ENCODE measurements around the gene EIF3L. TPM values are rescaled to one million over a fixed set of nuclear protein-coding genes. Genes with fewer than 3 reads are reported as not detected.

EIF3L gene
- polyA plus RNA-seq, 1 donor from 2014 or later, result 352 TPM

DNA sequence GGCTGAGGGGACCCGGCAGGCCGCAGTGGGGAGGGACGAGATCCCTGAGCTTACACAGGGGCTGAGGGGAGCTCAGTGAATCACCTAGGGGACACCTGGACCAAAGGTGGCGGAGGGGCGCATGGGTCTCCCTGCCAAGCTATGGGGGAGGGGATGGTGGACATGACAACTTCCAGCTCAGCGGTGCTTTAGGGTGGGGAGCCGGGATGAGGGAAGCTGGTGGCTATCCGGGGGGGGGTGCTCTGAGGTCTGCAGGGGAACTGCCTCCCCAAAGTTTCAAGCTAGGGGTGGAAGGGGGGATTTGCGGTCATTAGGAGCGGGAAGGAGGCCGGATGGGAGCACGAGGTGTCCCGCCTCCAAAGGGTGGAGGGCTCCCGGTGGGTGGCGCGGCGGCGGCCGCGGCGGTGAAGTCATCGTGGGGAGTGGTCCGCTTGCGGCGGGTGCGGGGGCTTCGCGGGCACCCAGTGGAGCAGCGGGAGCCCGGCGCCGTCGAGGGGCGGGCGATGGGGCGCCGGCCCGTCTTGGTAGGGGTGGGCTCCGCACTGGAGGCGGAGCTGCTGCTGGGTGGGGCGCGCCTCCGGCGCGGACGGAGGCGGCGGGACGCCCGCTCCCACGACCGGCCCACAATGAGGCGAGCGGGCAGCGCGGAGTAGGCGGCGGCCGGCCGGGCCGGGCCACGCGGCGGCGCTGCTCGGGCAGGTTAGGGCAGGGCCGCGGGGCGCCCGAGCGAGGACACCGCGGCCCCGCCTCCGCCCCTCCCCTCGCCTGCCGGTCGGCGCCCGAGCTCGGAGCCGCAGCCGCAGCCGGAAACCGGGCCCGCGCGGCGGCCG lies 56.5 kb downstream of the EIF3L start, which contains the start of gene MICALL1:
Gene MICALL1 (plus strand): TSS at position 764 of the 830 bp plus-strand sequence. CDS start 126 bp downstream, outside the sequence.
- Histone ChIP-seq H3K4me2 (ENCODE audit: low read length) (peak within 1 kb of the TSS; percentile 27), H3K79me2 (replicated peaks; ENCODE audit: insufficient read depth, low read length) (no peaks in the 10 kb centered on the region), H3F3A (ENCODE audit: insufficient read depth, low read length, poor library complexity, severe bottlenecking) (no peaks in the 10 kb centered on the region), H3K9me3 (ENCODE audit: low read length) (no peaks in the 10 kb centered on the region), H3K9ac (ENCODE audit: low read length) (peak within 1 kb of the TSS; percentile 68), H3K4me3 (ENCODE audit: low read length) (peak within 1 kb of the TSS; percentile 67), H4K20me1 (ENCODE audit: insufficient read depth) (no peaks in the 10 kb centered on the region), H2AFZ (ENCODE audit: low read depth, low read length) (peak within 1 kb of the TSS; percentile 33), H3K27me3 (ENCODE audit: insufficient read depth, low read depth, low read length) (no peaks in the 10 kb centered on the region), H3K9me2 (ENCODE audit: insufficient read depth, low read length) (no peaks in the 10 kb centered on the region), H3K27ac (ENCODE audit: low read length) (no peak within 1 kb of the TSS), H3K36me3 (ENCODE audit: insufficient read depth, low read length) (no peaks in the 10 kb centered on the region)
- no peak for TF ChIP-seq EP300 (conservative IDR thresholded peaks at IDR 0.05; ENCODE audit: poor library complexity, severe bottlenecking)
- TF ChIP-seq, protein P1, sequence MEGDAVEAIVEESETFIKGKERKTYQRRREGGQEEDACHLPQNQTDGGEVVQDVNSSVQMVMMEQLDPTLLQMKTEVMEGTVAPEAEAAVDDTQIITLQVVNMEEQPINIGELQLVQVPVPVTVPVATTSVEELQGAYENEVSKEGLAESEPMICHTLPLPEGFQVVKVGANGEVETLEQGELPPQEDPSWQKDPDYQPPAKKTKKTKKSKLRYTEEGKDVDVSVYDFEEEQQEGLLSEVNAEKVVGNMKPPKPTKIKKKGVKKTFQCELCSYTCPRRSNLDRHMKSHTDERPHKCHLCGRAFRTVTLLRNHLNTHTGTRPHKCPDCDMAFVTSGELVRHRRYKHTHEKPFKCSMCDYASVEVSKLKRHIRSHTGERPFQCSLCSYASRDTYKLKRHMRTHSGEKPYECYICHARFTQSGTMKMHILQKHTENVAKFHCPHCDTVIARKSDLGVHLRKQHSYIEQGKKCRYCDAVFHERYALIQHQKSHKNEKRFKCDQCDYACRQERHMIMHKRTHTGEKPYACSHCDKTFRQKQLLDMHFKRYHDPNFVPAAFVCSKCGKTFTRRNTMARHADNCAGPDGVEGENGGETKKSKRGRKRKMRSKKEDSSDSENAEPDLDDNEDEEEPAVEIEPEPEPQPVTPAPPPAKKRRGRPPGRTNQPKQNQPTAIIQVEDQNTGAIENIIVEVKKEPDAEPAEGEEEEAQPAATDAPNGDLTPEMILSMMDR (IDR thresholded peaks at IDR 0.05; ENCODE audit: poor library complexity, severe bottlenecking), result peak; percentile 45
- TF ChIP-seq, protein P2, sequence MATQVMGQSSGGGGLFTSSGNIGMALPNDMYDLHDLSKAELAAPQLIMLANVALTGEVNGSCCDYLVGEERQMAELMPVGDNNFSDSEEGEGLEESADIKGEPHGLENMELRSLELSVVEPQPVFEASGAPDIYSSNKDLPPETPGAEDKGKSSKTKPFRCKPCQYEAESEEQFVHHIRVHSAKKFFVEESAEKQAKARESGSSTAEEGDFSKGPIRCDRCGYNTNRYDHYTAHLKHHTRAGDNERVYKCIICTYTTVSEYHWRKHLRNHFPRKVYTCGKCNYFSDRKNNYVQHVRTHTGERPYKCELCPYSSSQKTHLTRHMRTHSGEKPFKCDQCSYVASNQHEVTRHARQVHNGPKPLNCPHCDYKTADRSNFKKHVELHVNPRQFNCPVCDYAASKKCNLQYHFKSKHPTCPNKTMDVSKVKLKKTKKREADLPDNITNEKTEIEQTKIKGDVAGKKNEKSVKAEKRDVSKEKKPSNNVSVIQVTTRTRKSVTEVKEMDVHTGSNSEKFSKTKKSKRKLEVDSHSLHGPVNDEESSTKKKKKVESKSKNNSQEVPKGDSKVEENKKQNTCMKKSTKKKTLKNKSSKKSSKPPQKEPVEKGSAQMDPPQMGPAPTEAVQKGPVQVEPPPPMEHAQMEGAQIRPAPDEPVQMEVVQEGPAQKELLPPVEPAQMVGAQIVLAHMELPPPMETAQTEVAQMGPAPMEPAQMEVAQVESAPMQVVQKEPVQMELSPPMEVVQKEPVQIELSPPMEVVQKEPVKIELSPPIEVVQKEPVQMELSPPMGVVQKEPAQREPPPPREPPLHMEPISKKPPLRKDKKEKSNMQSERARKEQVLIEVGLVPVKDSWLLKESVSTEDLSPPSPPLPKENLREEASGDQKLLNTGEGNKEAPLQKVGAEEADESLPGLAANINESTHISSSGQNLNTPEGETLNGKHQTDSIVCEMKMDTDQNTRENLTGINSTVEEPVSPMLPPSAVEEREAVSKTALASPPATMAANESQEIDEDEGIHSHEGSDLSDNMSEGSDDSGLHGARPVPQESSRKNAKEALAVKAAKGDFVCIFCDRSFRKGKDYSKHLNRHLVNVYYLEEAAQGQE (IDR thresholded peaks at IDR 0.05; ENCODE audit: borderline replicate concordance), result peak; percentile 16
- no peak for TF ChIP-seq TAF1 (IDR thresholded peaks at IDR 0.05; ENCODE audit: low read depth)

DNA sequence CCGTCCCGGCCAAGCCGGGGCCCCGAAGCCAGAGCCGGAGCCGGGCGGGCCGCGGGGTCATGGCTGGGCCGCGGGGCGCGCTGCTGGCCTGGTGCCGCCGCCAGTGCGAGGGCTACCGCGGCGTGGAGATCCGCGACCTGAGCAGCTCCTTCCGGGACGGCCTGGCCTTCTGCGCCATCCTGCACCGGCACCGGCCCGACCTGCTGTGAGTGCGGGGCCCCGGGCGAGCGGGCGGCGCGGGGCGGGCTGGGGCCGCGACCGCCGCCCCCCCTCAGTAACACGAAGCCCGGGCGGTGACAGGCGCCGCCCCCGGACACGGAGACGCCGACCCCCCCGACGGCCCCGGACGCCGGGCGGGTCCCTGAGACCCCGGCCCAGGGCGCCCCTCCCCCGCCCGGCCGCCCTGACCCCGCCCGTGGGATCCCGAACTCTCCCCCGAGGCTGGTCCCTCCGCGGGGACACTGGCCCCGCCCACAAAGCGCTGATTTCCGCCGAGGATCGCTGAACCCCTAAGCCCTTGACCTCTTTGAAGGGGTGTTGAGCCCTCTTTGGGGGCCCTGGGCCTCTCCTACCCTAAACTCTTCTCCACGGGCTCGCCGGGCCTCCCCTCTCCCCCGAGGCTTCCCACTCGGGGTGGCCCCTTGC lies 57.3 kb downstream of the EIF3L start:
- peak overlapping the region; percentile 67 for H3K4me3 ChIP-seq (ENCODE audit: low read length)
- no peaks in the 10 kb centered on the region for H3F3A ChIP-seq (ENCODE audit: insufficient read depth, low read length, poor library complexity, severe bottlenecking)
- H3K9me2 ChIP-seq (ENCODE audit: insufficient read depth, low read length), result no peaks in the 10 kb centered on the region
- peak overlapping the region; percentile 27 for H3K4me2 ChIP-seq (ENCODE audit: low read length)
- H3K27me3 ChIP-seq (ENCODE audit: insufficient read depth, low read depth, low read length), result no peaks in the 10 kb centered on the region
- TF ChIP-seq, protein P1 (IDR thresholded peaks at IDR 0.05; ENCODE audit: poor library complexity, severe bottlenecking), result no peak
- TF ChIP-seq POLR2AphosphoS5 (IDR thresholded peaks at IDR 0.05) (no peak), MXI1 (conservative IDR thresholded peaks at IDR 0.05; ENCODE audit: poor library complexity, severe bottlenecking) (no peak), EP300 (conservative IDR thresholded peaks at IDR 0.05; ENCODE audit: poor library complexity, severe bottlenecking) (no peak), SMC3 (conservative IDR thresholded peaks at IDR 0.05; ENCODE audit: poor library complexity) (no peak), RAD21 (conservative IDR thresholded peaks at IDR 0.05) (no peak), EZH2 (IDR thresholded peaks at IDR 0.05; ENCODE audit: borderline replicate concordance, insufficient read depth, low read length, poor library complexity, severe bottlenecking) (no peak)
- TF ChIP-seq, protein P2 (IDR thresholded peaks at IDR 0.05; ENCODE audit: borderline replicate concordance), result no peak
- no peaks in the 10 kb centered on the region for H3K9me3 ChIP-seq (ENCODE audit: low read length)
- peak overlapping the region; percentile 68 for H3K9ac ChIP-seq (ENCODE audit: low read length)
- H3K27ac ChIP-seq (ENCODE audit: low read length), result no peak overlapping the region
- H3K36me3 ChIP-seq (ENCODE audit: insufficient read depth, low read length), result no peaks in the 10 kb centered on the region
- H2AFZ ChIP-seq (ENCODE audit: low read depth, low read length), result no peak overlapping the region
- no peaks in the 10 kb centered on the region for H4K20me1 ChIP-seq (ENCODE audit: insufficient read depth)
- H3K79me2 ChIP-seq (replicated peaks; ENCODE audit: insufficient read depth, low read length), result no peaks in the 10 kb centered on the region
